GM03348 (cell line): ENCODE measurements around the gene NR6A1.

Experiments used
- DNase-seq: peaks from one replicate; pipeline ENCODE4 v3.0.0; 2012; ENCODE audit warnings: low spot score

NR6A1 gene

DNA sequence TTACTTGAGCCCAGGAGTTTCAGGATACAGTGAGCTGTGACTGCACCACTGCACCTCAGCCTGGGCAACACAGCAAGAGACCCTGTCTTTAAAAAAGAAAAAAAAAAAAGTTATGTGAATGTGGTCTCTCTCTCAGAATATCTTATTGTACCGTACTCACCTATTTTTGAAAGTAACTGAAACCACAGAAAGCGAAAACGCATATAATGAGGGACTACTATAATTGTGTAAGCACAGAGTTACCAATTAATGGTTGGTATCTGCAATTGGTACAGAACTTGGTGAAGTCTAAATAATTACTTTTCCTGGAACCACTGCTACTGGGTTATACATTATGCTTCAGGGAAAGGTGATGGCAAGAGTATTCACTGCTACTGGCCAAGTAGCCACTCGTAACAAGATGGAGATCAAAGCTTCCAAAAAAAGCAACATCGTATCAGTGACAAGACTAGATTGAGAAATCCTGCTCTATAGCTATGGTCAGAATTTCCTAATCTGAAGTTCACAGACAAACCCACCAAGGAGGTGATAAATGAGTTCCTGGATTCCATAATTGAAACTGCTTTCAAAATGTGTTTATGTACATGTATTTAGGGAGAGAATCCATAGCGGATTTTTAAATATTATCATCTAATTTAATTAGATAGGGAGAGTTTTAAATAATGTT, 82.7 kb downstream of the NR6A1 start:
- no peak for DNase-seq

DNA sequence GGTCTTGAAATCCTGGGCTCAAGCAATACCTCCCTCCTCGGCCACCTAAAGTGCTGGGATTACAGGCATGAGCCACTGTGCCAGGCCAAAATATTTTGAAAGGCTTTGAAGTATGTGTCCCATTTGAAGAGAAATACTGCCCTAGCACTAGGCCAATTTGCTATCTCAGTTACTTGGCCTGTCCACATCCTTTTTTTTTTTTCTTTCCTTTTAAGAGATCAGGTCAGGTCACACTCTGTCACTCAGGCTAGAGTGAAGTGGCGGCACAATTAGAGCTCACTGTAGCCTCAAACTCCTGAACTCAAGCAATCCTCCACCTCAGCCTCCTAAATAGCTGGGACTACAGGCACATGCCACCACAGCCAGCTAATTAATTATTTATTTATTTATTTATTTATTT, 84.2 kb downstream of the NR6A1 start:
- no peak for DNase-seq

DNA sequence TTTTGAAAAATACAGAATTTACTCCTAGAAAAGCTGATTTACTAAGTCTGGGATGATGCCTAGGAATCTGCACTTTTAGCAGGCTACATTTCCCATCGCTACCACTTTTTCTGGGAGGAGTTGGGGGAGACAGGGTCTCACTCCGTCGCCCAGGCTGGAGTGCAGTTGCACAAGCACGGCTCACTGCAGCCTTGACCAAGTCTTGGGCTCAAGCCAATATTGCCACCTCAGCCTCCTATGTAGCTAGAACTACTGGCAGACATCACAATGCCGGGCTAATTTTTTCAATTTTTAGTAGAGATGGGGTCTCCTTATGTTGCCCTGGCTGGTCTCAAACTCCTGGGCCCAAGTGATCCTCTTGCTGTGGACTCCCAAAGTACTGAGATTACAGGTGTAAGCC, 85.9 kb downstream of the NR6A1 start:
- DNase-seq, result no peak

DNA sequence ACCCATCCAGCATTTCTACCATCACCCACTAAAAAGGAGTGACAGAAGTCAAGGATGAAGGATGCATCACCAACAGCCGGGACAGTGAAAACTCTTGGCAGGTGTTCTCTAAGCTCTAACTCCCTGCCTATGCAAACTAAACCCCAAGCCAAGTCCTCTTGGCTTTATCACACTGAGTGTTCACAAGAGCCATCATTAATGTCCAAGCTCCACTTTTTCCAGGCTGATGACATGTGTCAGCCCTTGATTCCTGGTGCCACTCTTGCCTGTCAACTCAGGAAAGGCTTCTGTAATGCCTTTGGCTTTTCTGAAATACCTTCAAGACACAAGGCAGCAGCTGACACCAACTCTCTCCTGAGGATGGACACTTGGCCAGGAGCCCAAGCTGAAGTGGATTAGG, 86.9 kb downstream of the NR6A1 start:
- DNase-seq, result no peak

DNA sequence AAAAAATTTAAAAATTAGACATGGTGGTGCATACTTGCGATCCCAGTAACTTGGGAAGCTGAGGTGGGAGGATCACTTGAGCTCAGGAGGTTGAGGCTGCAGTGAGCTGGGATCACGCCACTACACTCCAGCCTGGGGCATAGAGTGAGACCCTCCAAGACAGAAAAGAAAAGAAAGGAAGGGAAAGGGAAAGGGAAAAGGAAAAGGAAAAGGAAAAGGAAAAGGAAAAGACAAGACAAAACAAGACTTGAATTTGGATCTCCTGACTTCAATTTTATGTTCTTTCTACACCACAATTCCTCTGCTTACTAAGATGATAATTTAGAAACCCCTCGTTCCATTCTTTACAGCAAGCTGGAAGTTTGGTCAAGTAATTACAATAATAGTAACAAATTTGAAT, 88.1 kb downstream of the NR6A1 start:
- DNase-seq, result no peak

DNA sequence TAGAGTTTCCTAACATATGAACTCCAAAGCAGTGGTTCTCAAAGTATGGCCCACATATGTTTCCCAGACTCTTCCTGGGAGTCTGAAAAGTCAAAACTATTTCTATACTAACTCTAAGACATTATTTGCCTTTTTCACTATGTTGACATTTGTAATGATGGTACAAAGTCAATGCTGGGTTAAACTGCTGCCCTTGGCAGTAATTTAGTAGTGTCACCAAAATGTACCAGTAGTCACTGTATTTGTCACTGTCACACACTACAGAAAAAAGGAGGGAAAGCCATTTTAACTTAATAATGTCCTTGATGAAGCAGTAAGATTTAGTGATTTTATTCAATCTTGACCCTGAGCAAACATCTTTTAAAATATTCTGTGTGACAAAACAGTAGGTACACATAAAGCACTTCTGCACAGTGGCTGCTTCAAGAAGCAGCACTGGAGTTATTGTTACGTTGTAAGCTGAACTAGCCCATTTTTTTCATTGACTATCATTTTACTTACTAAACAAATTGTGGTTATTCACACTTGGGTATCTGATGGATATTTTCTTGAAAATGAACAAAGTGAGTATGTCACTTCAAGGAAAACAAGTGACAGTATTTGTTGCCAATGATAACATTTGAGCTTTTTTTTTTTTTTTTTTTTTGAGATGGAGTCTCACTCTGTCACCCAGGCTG, 90.3 kb downstream of the NR6A1 start:
- no peak for DNase-seq

DNA sequence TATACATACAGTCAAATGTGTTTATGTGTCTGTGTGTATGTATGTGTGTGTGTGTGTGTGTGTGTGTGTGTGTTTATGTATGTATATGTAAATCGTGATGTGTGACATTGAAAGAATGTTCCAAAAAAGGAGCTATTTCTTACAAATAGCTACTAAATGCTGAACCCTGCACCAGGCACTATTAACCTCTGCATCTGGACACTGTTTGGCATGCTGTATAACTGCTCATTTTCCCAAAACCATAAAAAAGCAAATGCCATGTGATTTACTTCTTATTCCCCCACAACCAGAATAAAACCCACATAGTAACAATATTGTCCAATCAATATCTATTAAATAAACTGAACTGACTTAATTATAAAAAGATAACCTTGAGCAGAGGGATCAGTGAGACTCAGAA, 91.1 kb downstream of the NR6A1 start:
- DNase-seq, result no peak

DNA sequence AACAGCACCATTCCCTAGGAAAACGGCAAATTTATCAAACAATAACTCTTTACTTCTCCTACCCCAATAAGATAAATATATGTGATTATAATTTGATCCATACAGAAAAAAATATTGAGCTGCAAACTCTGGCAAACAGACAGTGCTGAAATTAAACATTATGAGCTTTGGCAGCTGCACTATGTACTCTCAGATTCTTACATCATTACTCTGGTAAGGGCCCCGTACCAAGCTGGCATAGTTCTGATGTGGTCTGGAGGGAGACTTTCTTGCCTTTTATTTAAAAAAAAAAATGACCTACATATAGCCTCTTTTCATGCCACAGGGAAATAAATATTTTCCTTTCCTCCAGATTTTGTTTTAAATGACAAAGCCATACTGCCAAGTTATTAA, 95.0 kb downstream of the NR6A1 start:
- peak; percentile 25 for DNase-seq

DNA sequence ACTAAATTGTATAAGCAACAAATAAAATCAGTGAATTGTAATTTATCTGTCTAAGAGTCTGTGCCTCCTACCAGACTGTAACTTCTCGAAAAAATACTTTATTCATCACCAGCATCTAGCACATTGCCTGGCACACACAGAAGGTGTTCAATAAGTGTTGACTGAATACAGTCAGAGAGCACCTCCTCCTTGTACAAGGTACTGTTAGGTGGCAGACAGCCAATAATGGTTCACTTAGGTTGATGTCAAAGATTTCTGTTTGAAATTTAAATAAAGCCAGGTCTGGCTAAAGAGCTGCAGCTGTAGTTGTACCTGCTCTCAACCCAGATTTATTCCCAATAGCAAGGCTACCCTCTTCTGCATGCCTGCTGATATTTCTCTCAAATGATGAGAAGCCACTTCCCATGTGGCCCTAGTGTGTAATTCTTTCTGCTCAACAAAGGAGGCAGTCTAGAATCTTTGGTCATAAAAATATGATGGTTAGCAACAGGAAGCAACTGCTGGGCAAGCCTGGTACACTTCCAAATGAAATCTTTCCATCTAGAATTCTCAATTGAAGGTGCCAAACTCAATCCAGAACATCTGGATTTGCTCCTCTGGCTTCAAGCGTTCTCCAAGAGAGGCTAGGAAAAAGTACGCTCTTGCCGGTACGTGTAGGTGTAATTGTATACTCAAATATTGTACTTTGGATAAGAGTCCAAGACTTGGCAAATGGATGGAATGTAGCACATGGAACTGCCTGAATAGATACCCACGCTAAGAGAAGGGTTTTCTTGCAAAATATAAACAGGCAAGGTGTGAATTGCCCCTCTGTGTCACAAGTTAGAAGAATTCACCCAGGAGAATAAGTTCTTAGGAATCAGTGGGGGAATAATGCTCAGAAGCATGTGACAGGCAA, 95.6 kb downstream of the NR6A1 start:
- DNase-seq, result no peak

DNA sequence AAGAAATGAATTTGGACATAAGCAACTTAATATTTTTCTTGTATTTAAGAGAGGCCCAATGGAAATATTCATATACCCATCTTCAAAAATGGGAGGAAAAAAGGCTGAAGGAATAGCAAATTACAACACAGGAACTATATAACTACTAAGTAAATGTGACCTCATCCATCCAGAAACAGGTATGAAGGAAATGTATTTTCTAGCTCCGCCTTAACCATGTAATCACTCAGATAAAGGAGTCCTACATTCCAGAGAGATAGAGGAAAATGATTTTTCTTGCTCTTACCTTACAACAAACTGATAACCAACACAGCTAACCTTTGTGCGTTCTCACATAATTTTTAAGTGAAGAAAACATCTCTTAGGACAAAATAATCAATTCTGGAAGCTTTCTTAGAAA, 96.5 kb downstream of the NR6A1 start:
- no peak for DNase-seq

DNA sequence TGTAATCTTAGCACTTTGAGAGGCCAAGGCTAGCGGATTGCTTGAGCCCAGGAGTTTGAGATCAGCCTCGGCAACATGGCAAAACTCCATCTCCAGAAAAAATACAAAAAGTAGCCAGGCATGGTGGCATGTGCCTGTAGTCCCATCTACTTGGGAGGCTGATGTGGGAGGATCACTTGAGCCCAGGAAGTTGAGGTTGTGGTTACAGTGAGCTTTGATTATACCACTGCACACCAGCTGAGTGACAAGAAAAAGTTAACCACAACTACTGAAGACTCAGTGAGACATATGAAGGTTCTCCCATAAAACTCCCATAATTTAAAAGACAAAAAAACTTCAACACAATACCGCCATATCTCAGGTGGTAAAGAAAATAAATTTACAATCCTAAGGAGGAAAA, 98.0 kb downstream of the NR6A1 start:
- no peak for DNase-seq

DNA sequence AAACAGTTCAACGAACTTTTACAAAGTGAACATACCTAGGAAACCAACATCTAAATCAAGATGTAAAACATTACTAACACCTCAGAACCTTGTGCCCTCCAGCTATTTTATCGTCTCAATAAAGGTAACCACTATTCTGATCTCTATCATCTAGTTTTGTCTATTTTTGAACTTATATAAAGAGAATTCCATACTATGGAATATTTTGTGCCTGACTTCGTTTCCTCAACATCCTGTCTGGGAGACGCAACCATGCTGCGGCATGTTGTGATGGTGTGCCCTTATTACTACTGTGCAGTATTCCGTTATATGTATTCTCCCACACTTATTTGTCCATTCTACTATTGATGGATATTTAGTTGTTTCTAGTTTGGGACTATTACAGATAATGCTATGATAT, 99.2 kb downstream of the NR6A1 start:
- no peak for DNase-seq

DNA sequence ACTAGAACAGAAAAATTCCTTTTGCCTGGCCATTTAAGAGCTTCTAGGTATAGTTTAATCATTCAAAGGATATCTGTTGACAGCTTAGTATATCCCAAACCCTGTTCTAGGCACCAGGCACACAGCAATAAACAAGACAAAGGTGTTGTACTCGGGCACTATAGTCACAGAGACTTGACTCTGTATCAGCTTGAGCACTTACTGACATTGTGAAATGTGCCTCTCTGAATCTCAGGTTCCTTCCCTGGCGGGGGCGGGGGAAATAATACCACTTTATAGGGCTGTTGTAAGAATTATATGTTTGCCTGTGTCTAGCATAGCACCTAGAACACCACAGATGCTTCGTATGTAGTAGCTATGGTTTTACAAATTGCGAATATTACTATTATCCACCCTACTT, 104.5 kb downstream of the NR6A1 start:
- DNase-seq, result no peak

DNA sequence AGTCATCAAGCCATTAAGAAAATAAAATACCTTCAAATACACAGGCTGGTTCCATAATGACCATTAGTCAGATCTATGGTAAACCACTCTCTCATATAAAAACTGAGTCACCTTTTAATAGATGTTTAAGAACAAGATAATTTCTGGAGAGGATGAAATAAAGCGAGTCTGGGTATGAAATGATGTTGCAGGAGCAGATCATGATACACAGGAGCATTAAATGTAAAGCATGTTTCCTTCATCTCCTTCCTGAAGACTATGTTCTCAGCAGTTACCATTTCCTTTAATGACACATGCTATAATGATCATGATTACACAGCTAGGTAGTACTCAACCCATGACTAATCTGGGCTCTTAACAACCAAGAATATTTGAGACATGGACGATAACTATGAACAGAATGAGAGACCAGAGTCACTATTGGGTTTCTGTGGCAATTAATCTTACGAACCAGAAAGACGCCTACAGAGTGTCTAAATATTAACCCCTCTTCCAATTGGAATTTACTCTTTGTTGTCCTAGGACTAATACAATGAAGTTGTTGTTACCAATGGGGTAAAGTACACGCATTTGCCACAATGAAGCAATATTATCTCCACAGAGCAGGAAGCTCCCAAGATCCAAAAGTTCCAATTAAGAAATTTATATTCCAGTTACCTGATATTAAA, 105.6 kb downstream of the NR6A1 start:
- DNase-seq, result peak; percentile 35

DNA sequence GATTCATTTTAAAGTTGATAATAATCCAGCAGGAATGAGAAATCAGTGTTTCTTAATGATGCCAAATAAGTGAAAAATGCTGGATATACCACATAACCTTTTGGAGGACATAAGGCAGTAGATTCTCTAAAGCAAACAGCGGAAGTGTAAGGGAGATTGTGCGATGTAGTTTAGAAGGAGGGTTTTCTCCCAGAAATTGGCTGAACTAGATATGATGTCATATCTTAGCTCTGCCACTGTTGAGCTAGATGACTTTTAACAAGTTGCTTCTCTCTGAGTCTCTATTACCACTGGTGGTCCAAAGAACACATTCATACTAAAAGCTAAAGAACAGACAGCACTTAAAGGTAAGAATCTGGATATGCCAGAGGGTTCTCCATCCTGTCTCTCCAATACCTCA, 107.0 kb downstream of the NR6A1 start:
- DNase-seq, result no peak

DNA sequence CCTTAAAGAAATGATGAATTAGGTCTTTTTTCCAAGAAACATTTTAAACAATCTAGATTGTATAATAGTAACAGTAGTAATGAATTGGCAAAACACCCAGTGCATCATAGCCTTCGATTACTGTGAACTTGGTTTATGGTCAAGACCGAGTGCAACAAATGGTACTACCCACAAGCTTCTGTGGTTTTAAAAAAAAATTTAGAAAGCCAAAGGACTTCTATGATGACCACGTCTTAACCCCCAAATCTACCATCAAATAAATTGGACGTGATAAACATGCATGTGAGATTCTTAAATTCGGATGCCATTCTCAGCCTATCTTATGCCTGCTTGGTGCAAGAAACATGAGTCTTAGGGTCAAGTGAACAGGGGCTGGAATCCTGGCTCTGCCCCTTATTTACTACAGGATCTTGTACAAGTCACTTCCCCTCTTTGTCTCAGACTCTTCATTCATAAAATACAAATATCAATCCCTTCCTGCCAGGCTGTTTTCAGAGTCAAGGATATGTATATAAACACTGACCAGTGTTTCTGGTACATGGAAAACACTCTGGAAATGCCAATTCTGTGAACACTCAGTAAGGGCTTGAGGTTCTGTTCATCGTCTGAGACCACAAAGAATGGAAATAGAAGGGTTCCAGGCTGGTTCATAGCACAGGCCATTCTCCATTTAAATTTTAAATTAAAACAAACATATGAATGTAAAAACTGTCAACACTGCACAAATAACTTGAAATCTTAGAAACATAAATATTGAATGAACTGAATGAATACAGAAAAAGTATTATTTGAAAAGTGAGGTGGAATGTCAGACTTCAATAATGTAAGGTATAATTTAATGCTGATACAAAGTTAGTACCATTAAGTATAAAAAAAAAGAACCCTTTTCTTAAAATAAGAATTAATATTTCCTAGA, 107.8 kb downstream of the NR6A1 start:
- no peak for DNase-seq

DNA sequence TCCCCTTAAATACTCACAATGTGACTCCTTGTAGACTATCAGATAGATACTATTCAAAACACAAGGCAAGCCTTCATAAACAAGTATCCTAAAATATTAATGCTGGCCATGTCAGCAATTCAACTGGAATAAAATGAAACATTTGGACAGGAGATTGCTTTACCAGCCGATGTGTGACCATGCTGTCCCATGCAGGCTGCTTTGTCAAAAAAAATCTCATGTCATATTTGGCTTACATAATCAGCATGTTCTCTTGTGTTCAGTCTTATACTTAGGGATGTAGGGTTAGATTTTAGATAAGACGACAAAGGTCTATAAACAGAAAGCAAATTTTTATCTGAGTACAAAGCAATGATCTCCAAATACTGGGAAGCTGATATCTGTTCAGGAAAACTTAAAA, 108.5 kb downstream of the NR6A1 start:
- DNase-seq, result no peak

DNA sequence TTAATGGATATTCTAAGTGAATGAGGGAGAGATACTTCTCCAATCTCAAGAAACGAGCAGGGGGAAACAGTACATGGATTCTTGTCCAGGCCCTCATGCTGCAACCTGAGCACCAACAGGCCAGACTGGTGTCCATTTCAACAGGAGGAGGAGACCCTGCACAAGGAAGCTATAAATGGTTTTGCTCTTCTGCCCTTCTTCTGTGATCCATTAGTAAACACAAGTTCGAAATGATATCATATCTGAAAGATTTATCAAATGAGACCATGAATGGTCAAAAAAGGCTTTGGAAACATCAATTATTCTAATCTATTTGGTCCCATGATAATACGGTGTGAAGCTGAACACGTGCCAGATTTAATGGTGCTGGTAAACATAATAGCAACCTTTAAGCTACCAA, 109.8 kb downstream of the NR6A1 start:
- no peak for DNase-seq

DNA sequence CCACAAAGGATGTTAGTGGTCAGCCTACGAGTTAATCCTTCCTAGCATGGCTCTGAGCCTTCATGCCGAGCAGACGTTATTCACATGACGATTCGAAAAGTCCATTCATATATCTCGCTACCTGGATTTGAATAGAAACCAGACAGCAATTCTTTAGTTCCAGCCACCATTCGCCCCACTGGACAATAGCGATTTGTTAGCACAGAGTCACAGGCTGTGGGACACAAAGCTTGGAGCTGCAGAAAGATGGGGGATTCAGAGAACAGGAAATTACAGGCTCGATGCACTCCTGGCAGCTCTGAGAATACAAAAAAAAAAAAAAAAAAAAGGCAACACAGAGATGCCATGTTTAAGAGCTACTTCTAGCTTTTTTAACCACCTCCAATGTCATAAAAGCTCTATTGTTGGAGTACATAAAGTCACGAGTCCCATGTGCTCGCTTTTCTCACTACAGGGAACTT, 110.7 kb downstream of the NR6A1 start:
- peak; percentile 35 for DNase-seq

DNA sequence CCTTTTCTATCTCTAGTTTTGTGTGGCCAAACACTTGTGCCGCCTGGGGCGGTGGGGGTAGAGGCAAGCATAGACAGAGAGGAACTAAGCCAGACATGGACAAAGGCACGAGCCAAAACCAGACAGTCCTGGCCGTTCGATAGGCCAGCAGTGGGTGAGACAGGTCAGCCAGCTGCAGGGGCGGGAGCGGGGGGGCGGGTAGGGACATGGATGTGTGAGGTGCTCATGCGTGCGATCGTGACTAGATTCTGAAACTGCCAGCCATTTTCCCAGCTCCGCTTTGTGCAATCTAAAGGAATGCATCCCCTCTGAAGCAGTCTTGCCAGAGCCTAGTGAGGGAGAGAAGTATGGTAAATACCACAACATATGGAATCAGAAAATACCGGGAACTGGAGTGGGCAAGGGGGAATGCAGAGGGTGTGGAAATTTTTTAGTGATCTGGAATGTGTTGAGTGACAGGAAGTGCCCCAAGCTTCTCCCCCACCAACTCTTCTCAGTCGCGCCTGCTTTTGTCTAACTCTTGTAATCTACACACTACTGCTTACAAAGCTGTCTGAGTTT, 111.9 kb downstream of the NR6A1 start:
- peak; percentile 90 for DNase-seq
